PC-3 (cell line): ENCODE results near the gene DXO. TPM values are rescaled to one million over a fixed set of nuclear protein-coding genes. Genes with fewer than 3 reads are reported as not detected.

Source experiments
- ATAC-seq: fragments of 200-7000 bp; cut with Tn5 transposase; 2 replicates; pipeline ENCODE4 v1.9.1; 2020; ENCODE audit warnings: mild to moderate bottlenecking, moderate library complexity
- BruUV-seq: library from RNA; stranded (reverse); fragments of 400-500 nt; replicated peaks from 2 replicates; lab custom pipeline; 2021; lab: Mats Ljungman, UMichigan
- CTCF ChIA-PET: fragments of 300-600 bp; sonication (Branson Sonifier 250); formaldehyde crosslinking; loops from one replicate; lab custom pipeline; 2022; ENCODE audit warnings: antibody characterized with exemption; lab: Charles Lee
- POLR2A ChIA-PET: fragments of 300-600 bp; sonication (Branson Sonifier 250); formaldehyde crosslinking; loops from one replicate; lab custom pipeline; 2022; ENCODE audit warnings: antibody characterized with exemption; ENCODE audit not compliant: unreplicated experiment; lab: Charles Lee
- DNase-seq: peaks from one replicate; pipeline ENCODE4 v3.0.0-alpha.2; 2015
- H2AFZ ChIP-seq: fragments of 300-600 bp; sonication (generic); 2 replicates; pipeline ENCODE4 v1.6.0; 2016; ENCODE audit warnings: antibody characterized with exemption, low read length
- H3F3A ChIP-seq: fragments of 300-600 bp; sonication (generic); one replicate; pipeline ENCODE4 v1.6.0; 2017; ENCODE audit warnings: antibody characterized with exemption, low read length, control low read depth, mild to moderate bottlenecking; ENCODE audit not compliant: unreplicated experiment
- H3K27ac ChIP-seq: fragments of 300-600 bp; sonication (generic); 2 replicates; pipeline ENCODE4 v1.5.1; 2016; ENCODE audit warnings: mild to moderate bottlenecking, low read length
- H3K27me3 ChIP-seq: fragments of 300-600 bp; sonication (generic); 2 replicates; pipeline ENCODE4 v1.6.1; 2016; ENCODE audit warnings: low read length, mixed read lengths
- H3K36me3 ChIP-seq: fragments of 300-600 bp; sonication (generic); 2 replicates; pipeline ENCODE4 v1.6.1; 2016; ENCODE audit warnings: low read depth, mixed run types, low read length, mixed read lengths
- H3K4me1 ChIP-seq: fragments of 300-600 bp; sonication (generic); 2 replicates; pipeline ENCODE4 v1.5.1; 2016; ENCODE audit warnings: low read length; ENCODE audit not compliant: insufficient read depth
- H3K4me2 ChIP-seq: fragments of 300-600 bp; sonication (generic); 2 replicates; pipeline ENCODE4 v1.6.0; 2016; ENCODE audit warnings: low read length
- H3K4me3 ChIP-seq: fragments of 300-600 bp; sonication (generic); 2 replicates; pipeline ENCODE4 v1.5.1; 2016; ENCODE audit warnings: mild to moderate bottlenecking, low read length, mixed read lengths
- H3K79me2 ChIP-seq: fragments of 300-600 bp; sonication (generic); 2 replicates; pipeline ENCODE4 v1.6.1; 2017; ENCODE audit warnings: low read length, mixed read lengths
- H3K9ac ChIP-seq: fragments of 300-600 bp; sonication (generic); 2 replicates; pipeline ENCODE4 v1.6.0; 2016; ENCODE audit warnings: mild to moderate bottlenecking, low read length
- H3K9me2 ChIP-seq: fragments of 300-600 bp; sonication (generic); replicated peaks from 2 replicates; pipeline ENCODE4 v1.6.1; 2016; ENCODE audit warnings: mixed run types, low read length, mixed read lengths
- H3K9me3 ChIP-seq: fragments of 300-600 bp; sonication (generic); 2 replicates; pipeline ENCODE4 v1.6.1; 2016; ENCODE audit warnings: low read length, mixed read lengths
- H4K20me1 ChIP-seq: fragments of 300-600 bp; sonication (generic); 2 replicates; pipeline ENCODE4 v1.6.1; 2016; ENCODE audit warnings: low read length, mixed read lengths
- CTCF ChIP-seq: fragments of 300-600 bp; sonication (generic); conservative IDR thresholded peaks from 2 replicates; pipeline ENCODE4 v1.5.1; 2017; ENCODE audit warnings: antibody characterized with exemption, low read depth, mild to moderate bottlenecking, low read length
- EZH2 ChIP-seq: fragments of 300-600 bp; sonication (generic); IDR thresholded peaks from one replicate; pipeline ENCODE4 v1.6.1; 2017; ENCODE audit warnings: antibody characterized with exemption, mild to moderate bottlenecking, low read length; ENCODE audit not compliant: unreplicated experiment
- EZH2phosphoT487 ChIP-seq: fragments of 300-600 bp; sonication (generic); IDR thresholded peaks from 2 replicates; pipeline ENCODE4 v1.6.1; 2018; ENCODE audit warnings: mild to moderate bottlenecking, antibody characterized with exemption, low read length, borderline replicate concordance
- intact Hi-C: fragments of 100-400 bp; cut with micrococcal nuclease; formaldehyde crosslinking; loops from 2 replicates; pipeline ENCODE4 v1.9.0; 2023
- total RNA-seq: library from RNA; depleted of rRNA; stranded (reverse); fragments of >200 nt; gene quantifications from 2 replicates; pipeline ENCODE4 v1.2.3, GENCODE V29; 2014

DXO gene
- total RNA-seq, 1 experiment from 2014 or later: 27.1 TPM

GRCh38 chr6:31945154-31945506, 26.8 kb downstream of the DXO start:
- Histone ChIP-seq H3K9me3 (no peaks in the 10 kb centered on the region), H3K4me2 (peak overlapping the region; percentile 74), H3F3A (no peaks in the 10 kb centered on the region), H3K4me3 (peak overlapping the region; percentile 29; the same call in 1 of the 2 replicates), H3K36me3 (no peaks in the 10 kb centered on the region), H2AFZ (no peak overlapping the region), H3K9me2 (no peaks in the 10 kb centered on the region), H3K9ac (no peak overlapping the region), H3K79me2 (no peaks in the 10 kb centered on the region), H3K27me3 (no peaks in the 10 kb centered on the region), H3K27ac (peak overlapping the region; percentile 81), H3K4me1 (peaks cover 26% of the 10 kb centered on the region), H4K20me1 (no peaks in the 10 kb centered on the region)
- no peak for TF ChIP-seq EZH2
- no peak for TF ChIP-seq CTCF
- no peak for TF ChIP-seq EZH2phosphoT487
- ChIA-PET POLR2A (no interaction called here), CTCF (no interaction called here)
- intact Hi-C loops: no loop called here
- DNase-seq (no peak), ATAC-seq (no peak)
- BruUV-seq: no TSS peak

- no peak overlapping the region for H3K9ac ChIP-seq
- H3K4me3 ChIP-seq: no peak overlapping the region
- ATAC-seq: no peak
- TF ChIP-seq EZH2phosphoT487 (no peak), EZH2 (no peak), CTCF (no peak)
- H3K9me2 ChIP-seq: no peaks in the 10 kb centered on the region
- H2AFZ ChIP-seq: no peak overlapping the region
- no peak for DNase-seq
- intact Hi-C loops: no loop called here
- H4K20me1 ChIP-seq: no peaks in the 10 kb centered on the region
- no peaks in the 10 kb centered on the region for H3K79me2 ChIP-seq
- no peak overlapping the region for H3K27ac ChIP-seq
- no peaks in the 10 kb centered on the region for H3K36me3 ChIP-seq
- BruUV-seq: no TSS peak
- no peaks in the 10 kb centered on the region for H3K27me3 ChIP-seq
- no peak overlapping the region for H3K4me2 ChIP-seq
- peaks cover 24% of the 10 kb centered on the region for H3K4me1 ChIP-seq
- ChIA-PET CTCF (no interaction called here), POLR2A (no interaction called here)
- H3K9me3 ChIP-seq: no peaks in the 10 kb centered on the region
- no peaks in the 10 kb centered on the region for H3F3A ChIP-seq
Observed at GRCh38 chr6:31943742-31944141, 28.2 kb downstream of the DXO start.

- DNase-seq: peak; percentile 43
- no peak overlapping the region for H3K9ac ChIP-seq
- POLR2A ChIA-PET: no interaction called here
- BruUV-seq: no TSS peak
- no peak overlapping the region for H3K4me3 ChIP-seq
- peaks cover 12% of the 10 kb centered on the region for H3K4me1 ChIP-seq
- CTCF ChIA-PET: no interaction called here
- H3K79me2 ChIP-seq: no peaks in the 10 kb centered on the region
- intact Hi-C loops: no loop called here
- no peaks in the 10 kb centered on the region for H3K9me3 ChIP-seq
- no peak overlapping the region for H2AFZ ChIP-seq
- H3K27ac ChIP-seq: no peak overlapping the region
- TF ChIP-seq CTCF (no peak), EZH2 (no peak), EZH2phosphoT487 (no peak)
- H3K36me3 ChIP-seq: no peaks in the 10 kb centered on the region
- ATAC-seq: 0 out of 2 replicates have a peak, but pooled peaks have one; percentile 24
- no peaks in the 10 kb centered on the region for H4K20me1 ChIP-seq
- no peaks in the 10 kb centered on the region for H3K9me2 ChIP-seq
- no peaks in the 10 kb centered on the region for H3K27me3 ChIP-seq
- H3F3A ChIP-seq: no peaks in the 10 kb centered on the region
- H3K4me2 ChIP-seq: no peak overlapping the region
Observed at GRCh38 chr6:31940256-31940664, 31.7 kb downstream of the DXO start.
